K562 (cell line): Measurements from ENCODE around the gene TMEM208. TPM values are rescaled to one million over a fixed set of nuclear protein-coding genes. Genes with fewer than 3 reads are reported as not detected.

Experiments
- CAMTA2 ChIP-seq: fragments of 250-450 bp; sonication (Bioruptor Pico); conservative IDR thresholded peaks from 2 replicates; pipeline ENCODE4 v1.5.1; 2022
- CREB1 ChIP-seq, 2 experiments: sonication (generic) in 1 of 2; formaldehyde crosslinking in 1 of 2; IDR thresholded peaks; 2 replicates each; pipeline versions ENCODE4 v1.6.1 to v1.8.0; 2012 to 2022; ENCODE audit warnings: inconsistent platforms in 1 of 2, mild to moderate bottlenecking in 1 of 2, missing genetic modification reagents in 1 of 2, moderate library complexity in 1 of 2
- GTF2A2 ChIP-seq: IDR thresholded peaks from 2 replicates; pipeline ENCODE4 v1.6.1; 2016; ENCODE audit warnings: mild to moderate bottlenecking, missing genetic modification characterization, missing compliant biosample characterization
- GTF2F1 ChIP-seq: IDR thresholded peaks from 2 replicates; pipeline ENCODE4 v1.6.1; 2011; ENCODE audit warnings: low read depth, low read length, improper control_type of control experiment
- IFI16 ChIP-seq: fragments of 250-450 bp; sonication (Bioruptor Pico); IDR thresholded peaks from 2 replicates; pipeline ENCODE4 v2.1.2; 2022; ENCODE audit warnings: mild to moderate bottlenecking, inconsistent platforms
- KDM2B ChIP-seq: fragments of 250-450 bp; sonication (Bioruptor Pico); IDR thresholded peaks from 2 replicates; pipeline ENCODE4 v1.8.0; 2021; ENCODE audit warnings: mild to moderate bottlenecking, moderate library complexity
- L3MBTL2 ChIP-seq: fragments of 450-650 bp; IDR thresholded peaks from 2 replicates; pipeline ENCODE4 v1.6.1; 2016; ENCODE audit warnings: mild to moderate bottlenecking, moderate library complexity
- NCOR1 ChIP-seq: fragments of 450-650 bp; IDR thresholded peaks from 2 replicates; pipeline ENCODE4 v1.6.1; 2016; ENCODE audit warnings: mild to moderate bottlenecking, moderate library complexity
- PHTF2 ChIP-seq: fragments of 250-450 bp; sonication (Bioruptor Pico); IDR thresholded peaks from 2 replicates; pipeline ENCODE4 v1.5.0; 2021; ENCODE audit warnings: mild to moderate bottlenecking
- PRDM10 ChIP-seq: fragments of 450-650 bp; IDR thresholded peaks from 2 replicates; pipeline ENCODE4 v1.6.1; 2018; ENCODE audit not compliant: partially characterized antibody
- TBL1XR1 ChIP-seq, 2 experiments: IDR thresholded peaks; 2 replicates each; pipeline ENCODE4 v1.6.1; 2012; ENCODE audit warnings: improper control_type of control experiment in 2 of 2, low read length in 2 of 2, mild to moderate bottlenecking in 1 of 2
- ZBTB2 ChIP-seq: fragments of 450-650 bp; IDR thresholded peaks from 2 replicates; pipeline ENCODE4 v1.6.1; 2016; ENCODE audit warnings: antibody characterized with exemption
- ZFP91 ChIP-seq: sonication (generic); formaldehyde crosslinking; IDR thresholded peaks from 2 replicates; pipeline ENCODE4 v1.8.0; 2022; ENCODE audit warnings: mild to moderate bottlenecking, missing genetic modification reagents
- ZNF280B ChIP-seq: fragments of 250-450 bp; sonication (Bioruptor Pico); IDR thresholded peaks from 2 replicates; pipeline ENCODE4 v1.5.1; 2021; ENCODE audit warnings: mild to moderate bottlenecking
- ZNF695 ChIP-seq: fragments of 450-650 bp; formaldehyde crosslinking; IDR thresholded peaks from 2 replicates; pipeline ENCODE4 v1.4.0; 2020; ENCODE audit warnings: mild to moderate bottlenecking, moderate library complexity
- ZNF699 ChIP-seq: fragments of 250-450 bp; sonication (Bioruptor Pico); IDR thresholded peaks from 2 replicates; pipeline ENCODE4 v1.8.0; 2021; ENCODE audit warnings: mild to moderate bottlenecking, moderate library complexity; ENCODE audit not compliant: insufficient replicate concordance
- ZNF740 ChIP-seq, 3 experiments: fragments of 200-800 bp in 1 of 3; sonication (Bioruptor generic) in 1 of 3; sonication (generic) in 1 of 3; formaldehyde crosslinking in 1 of 3; IDR thresholded peaks; 2 replicates each; pipeline versions ENCODE4 v1.6.1 to v1.8.0; 2016 to 2022; ENCODE audit warnings: mild to moderate bottlenecking in 2 of 3, missing compliant biosample characterization in 2 of 3, missing genetic modification characterization in 2 of 3, missing genetic modification reagents in 1 of 3
- polyA plus RNA-seq, 8 experiments: library from polyadenylated mRNA; depleted of rRNA in 4 of 8; stranded (reverse) in 5 of 8; unstranded in 3 of 8; fragments of >200 nt; fragmentation: Nextera tagmentation in 2 of 8; fragmentation: Illumina TruSeq in 1 of 8; extraction: Ambion mirVana in 2 of 8; extraction: Trizol in 1 of 8; gene quantifications; 2 replicates each; pipeline versions ENCODE4 v1.2.1 to v1.2.3, GENCODE V29; 2011 to 2014; ENCODE audit warnings: inconsistent platforms in 1 of 8, missing spikeins in 1 of 8
- total RNA-seq, 7 experiments: library from RNA; depleted of rRNA in 6 of 7; stranded (reverse); fragments of >200 nt in 6 of 7; fragmentation: Illumina TruSeq in 2 of 7; extraction: Trizol in 2 of 7; gene quantifications; 2 replicates each; pipeline versions ENCODE4 v1.2.1 to v1.2.3, GENCODE V29; 2011 to 2021; ENCODE audit warnings: low replicate concordance in 1 of 7

The TMEM208 gene
- total and polyA plus RNA-seq, 9 of the 15 experiments (the other 6 are each of a cell fraction or from before 2014, with no cell fraction given) = 31.8 to 239 (median 54.3) TPM

- 0 out of 4 replicates have a peak, but pooled peaks of 1 of the 2 experiments have one; percentile 40 for TF ChIP-seq TBL1XR1 (IDR thresholded peaks at IDR 0.05; ENCODE audit: low read length in 2 of 2)
- no peak for TF ChIP-seq GTF2F1
- no peak for TF ChIP-seq CREB1 (IDR thresholded peaks at IDR 0.05)
- TF ChIP-seq CREB1 (CRISPR knock-in tag; IDR thresholded peaks at IDR 0.05) = peak; percentile 50
- peak; percentile 9 for TF ChIP-seq PRDM10
- no peak for TF ChIP-seq ZNF695
- TF ChIP-seq ZFP91 (CRISPR knock-in tag) = no peak
- peak; percentile 92 for TF ChIP-seq L3MBTL2
- no peak for TF ChIP-seq ZNF699 (CRISPR knock-in tag)
- TF ChIP-seq ZNF740 (CRISPR knock-in tag; IDR thresholded peaks at IDR 0.05) = peak; percentile 90
- peak in 1 of 2 experiments; percentile 76; a peak in 2 of 4 replicates for TF ChIP-seq ZNF740 (tag; IDR thresholded peaks at IDR 0.05)
- TF ChIP-seq NCOR1 = no peak
- no peak for TF ChIP-seq KDM2B (CRISPR knock-in tag)
- no peak for TF ChIP-seq IFI16 (CRISPR knock-in tag)
- TF ChIP-seq CAMTA2 (CRISPR knock-in tag) = no peak
- TF ChIP-seq ZBTB2 = peak; percentile 44; the same call in 1 of the 2 replicates
- TF ChIP-seq GTF2A2 (tag) = no peak
- no peak for TF ChIP-seq PHTF2
- no peak for TF ChIP-seq ZNF280B (CRISPR knock-in tag)
Measured at GRCh38 chr16:67246081-67246755, 19.3 kb downstream of the TMEM208 start (continued).
